ENCODE data around the gene ODAD2.

DNA sequence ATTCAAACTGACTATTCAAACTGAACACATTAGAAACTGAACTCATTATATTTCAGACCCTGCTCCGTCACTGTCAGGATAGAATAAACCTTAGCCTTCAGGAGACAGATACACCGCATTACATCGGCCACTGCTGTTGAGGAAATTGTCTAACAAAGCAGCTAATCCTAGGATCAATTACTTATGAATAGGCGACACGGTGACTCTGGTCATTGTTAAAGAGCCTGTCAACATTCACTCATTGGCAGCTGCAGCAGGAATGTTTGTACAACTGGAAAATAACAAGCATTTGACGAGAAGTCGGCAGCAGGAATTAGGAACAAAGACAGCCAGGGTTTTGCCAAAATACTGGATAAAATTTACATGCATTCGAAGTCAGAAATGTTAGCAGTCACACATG is 141.3 kb downstream of the ODAD2 start:
- TF ChIP-seq, protein P1, sequence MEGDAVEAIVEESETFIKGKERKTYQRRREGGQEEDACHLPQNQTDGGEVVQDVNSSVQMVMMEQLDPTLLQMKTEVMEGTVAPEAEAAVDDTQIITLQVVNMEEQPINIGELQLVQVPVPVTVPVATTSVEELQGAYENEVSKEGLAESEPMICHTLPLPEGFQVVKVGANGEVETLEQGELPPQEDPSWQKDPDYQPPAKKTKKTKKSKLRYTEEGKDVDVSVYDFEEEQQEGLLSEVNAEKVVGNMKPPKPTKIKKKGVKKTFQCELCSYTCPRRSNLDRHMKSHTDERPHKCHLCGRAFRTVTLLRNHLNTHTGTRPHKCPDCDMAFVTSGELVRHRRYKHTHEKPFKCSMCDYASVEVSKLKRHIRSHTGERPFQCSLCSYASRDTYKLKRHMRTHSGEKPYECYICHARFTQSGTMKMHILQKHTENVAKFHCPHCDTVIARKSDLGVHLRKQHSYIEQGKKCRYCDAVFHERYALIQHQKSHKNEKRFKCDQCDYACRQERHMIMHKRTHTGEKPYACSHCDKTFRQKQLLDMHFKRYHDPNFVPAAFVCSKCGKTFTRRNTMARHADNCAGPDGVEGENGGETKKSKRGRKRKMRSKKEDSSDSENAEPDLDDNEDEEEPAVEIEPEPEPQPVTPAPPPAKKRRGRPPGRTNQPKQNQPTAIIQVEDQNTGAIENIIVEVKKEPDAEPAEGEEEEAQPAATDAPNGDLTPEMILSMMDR (IDR thresholded peaks at IDR 0.05): no peak
- TF ChIP-seq POLR2A (IDR thresholded peaks at IDR 0.05): no peak
